ENCODE results near the gene ASAP2. TPM values are rescaled to one million over a fixed set of nuclear protein-coding genes. Genes with fewer than 3 reads are reported as not detected.

ASAP2 gene
- total and polyA plus RNA-seq, 2 donors (not counting 1 experiment from before 2014, with no cell fraction given): 0.04 TPM; not detected in 1

GRCh38 chr2:9319338-9319715 lies 112.7 kb downstream of the ASAP2 start:
- POLR2A ChIA-PET: no interaction called here
- CTCF ChIA-PET: no interaction called here
- H4K20me1 ChIP-seq (ENCODE audit: control insufficient read depth, insufficient read depth, low read length, poor library complexity, severe bottlenecking): no peaks in the 10 kb centered on the region
- 95% methylated on average over 8 of the region's 8 CpGs for WGBS (ENCODE audit: insufficient coverage)
- no peak overlapping the region for H2AFZ ChIP-seq (ENCODE audit: insufficient read depth, low read depth, low read length, poor library complexity, severe bottlenecking)
- peaks cover 0 to 4% of the 10 kb centered on the region in 2 donors for H3K4me1 ChIP-seq (ENCODE audit: control insufficient read depth in 2 of 2, insufficient read depth in 2 of 2, low read length in 2 of 2)
- intact Hi-C loops (cut with micrococcal nuclease): no loop called here
- Mint-ChIP-seq H3K27me3 (peaks cover 10% of the 10 kb centered on the region), H3K9me3 (ENCODE audit: insufficient read depth) (no peaks in the 10 kb centered on the region), H3K4me3 (no peak overlapping the region), H3K4me1 (no peaks in the 10 kb centered on the region), H3K27ac (no peak overlapping the region)
- no peak for TF ChIP-seq EZH2 (IDR thresholded peaks at IDR 0.05; ENCODE audit: borderline replicate concordance, insufficient read depth, low read depth, low read length, poor library complexity, severe bottlenecking)
- TF ChIP-seq, protein P1, sequence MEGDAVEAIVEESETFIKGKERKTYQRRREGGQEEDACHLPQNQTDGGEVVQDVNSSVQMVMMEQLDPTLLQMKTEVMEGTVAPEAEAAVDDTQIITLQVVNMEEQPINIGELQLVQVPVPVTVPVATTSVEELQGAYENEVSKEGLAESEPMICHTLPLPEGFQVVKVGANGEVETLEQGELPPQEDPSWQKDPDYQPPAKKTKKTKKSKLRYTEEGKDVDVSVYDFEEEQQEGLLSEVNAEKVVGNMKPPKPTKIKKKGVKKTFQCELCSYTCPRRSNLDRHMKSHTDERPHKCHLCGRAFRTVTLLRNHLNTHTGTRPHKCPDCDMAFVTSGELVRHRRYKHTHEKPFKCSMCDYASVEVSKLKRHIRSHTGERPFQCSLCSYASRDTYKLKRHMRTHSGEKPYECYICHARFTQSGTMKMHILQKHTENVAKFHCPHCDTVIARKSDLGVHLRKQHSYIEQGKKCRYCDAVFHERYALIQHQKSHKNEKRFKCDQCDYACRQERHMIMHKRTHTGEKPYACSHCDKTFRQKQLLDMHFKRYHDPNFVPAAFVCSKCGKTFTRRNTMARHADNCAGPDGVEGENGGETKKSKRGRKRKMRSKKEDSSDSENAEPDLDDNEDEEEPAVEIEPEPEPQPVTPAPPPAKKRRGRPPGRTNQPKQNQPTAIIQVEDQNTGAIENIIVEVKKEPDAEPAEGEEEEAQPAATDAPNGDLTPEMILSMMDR (IDR thresholded peaks at IDR 0.05): no peak
- no peak for DNase-seq
- H3K36me3 ChIP-seq (replicated peaks in 1 of 2; ENCODE audit: control extremely low read depth in 1 of 2, control insufficient read depth in 1 of 2, extremely low read depth in 1 of 2, insufficient read depth in 2 of 2, low read length in 1 of 2): no peaks in the 10 kb centered on the region
- no peak overlapping the region for H3K27ac ChIP-seq (ENCODE audit: low read length in 2 of 2)
- H3K4me2 ChIP-seq (replicated peaks; ENCODE audit: low read depth, low read length, poor library complexity, severe bottlenecking): no peak overlapping the region
- H3K27me3 ChIP-seq (replicated peaks in 1 of 4; ENCODE audit: control extremely low read depth in 1 of 4, control insufficient read depth in 3 of 4, insufficient read depth in 4 of 4, low read length in 3 of 4): no peaks in the 10 kb centered on the region
- ATAC-seq (ENCODE audit: low read depth): no peak
- no peak overlapping the region for H3K9ac ChIP-seq (ENCODE audit: low read length)
- H3K9me3 ChIP-seq (ENCODE audit: control extremely low read depth in 1 of 3, control insufficient read depth in 2 of 3, insufficient read depth in 1 of 3, low read length in 2 of 3): peaks cover 0 to 2% (median 0%) of the 10 kb centered on the region in 3 donors
- H3K4me3 ChIP-seq (ENCODE audit: control extremely low read depth in 1 of 5, extremely low read depth in 1 of 5, insufficient read depth in 1 of 5, low read depth in 2 of 5, low read length in 4 of 5): no peak overlapping the region
- H3K79me2 ChIP-seq (ENCODE audit: control insufficient read depth, insufficient read depth, low read length): no peaks in the 10 kb centered on the region

GRCh38 chr2:9322576-9322975 lies 116.0 kb downstream of the ASAP2 start:
- no peak overlapping the region for H3K27ac Mint-ChIP-seq
- ATAC-seq (ENCODE audit: low read depth) (no peak), DNase-seq (no peak)
- ChIA-PET CTCF (no interaction called here), POLR2A (no interaction called here)
- no peak overlapping the region for H3K9ac ChIP-seq (ENCODE audit: low read length)
- TF ChIP-seq, protein P1 (IDR thresholded peaks at IDR 0.05): no peak
- no peak for TF ChIP-seq EZH2 (IDR thresholded peaks at IDR 0.05; ENCODE audit: borderline replicate concordance, insufficient read depth, low read depth, low read length, poor library complexity, severe bottlenecking)
- intact Hi-C loops (cut with micrococcal nuclease): no loop called here
- H3K9me3 ChIP-seq (ENCODE audit: control extremely low read depth in 1 of 3, control insufficient read depth in 2 of 3, insufficient read depth in 1 of 3, low read length in 2 of 3): no peaks in the 10 kb centered on the region
- no peak overlapping the region for H2AFZ ChIP-seq (ENCODE audit: insufficient read depth, low read depth, low read length, poor library complexity, severe bottlenecking)
- H3K9me3 Mint-ChIP-seq (ENCODE audit: insufficient read depth): no peaks in the 10 kb centered on the region
- no peaks in the 10 kb centered on the region for H4K20me1 ChIP-seq (ENCODE audit: control insufficient read depth, insufficient read depth, low read length, poor library complexity, severe bottlenecking)
- no peaks in the 10 kb centered on the region for H3K36me3 ChIP-seq (replicated peaks in 1 of 2; ENCODE audit: control extremely low read depth in 1 of 2, control insufficient read depth in 1 of 2, extremely low read depth in 1 of 2, insufficient read depth in 2 of 2, low read length in 1 of 2)
- H3K27ac ChIP-seq (ENCODE audit: low read length in 2 of 2): no peak overlapping the region
- WGBS (ENCODE audit: insufficient coverage): 95% methylated on average over 6 of the region's 7 CpGs
- H3K4me2 ChIP-seq (replicated peaks; ENCODE audit: low read depth, low read length, poor library complexity, severe bottlenecking): no peak overlapping the region
- peaks cover 3% of the 10 kb centered on the region for H3K27me3 Mint-ChIP-seq
- peaks cover 0 to 4% of the 10 kb centered on the region in 2 donors for H3K4me1 ChIP-seq (ENCODE audit: control insufficient read depth in 2 of 2, insufficient read depth in 2 of 2, low read length in 2 of 2)
- no peaks in the 10 kb centered on the region for H3K4me1 Mint-ChIP-seq
- H3K27me3 ChIP-seq (replicated peaks in 1 of 4; ENCODE audit: control extremely low read depth in 1 of 4, control insufficient read depth in 3 of 4, insufficient read depth in 4 of 4, low read length in 3 of 4): no peaks in the 10 kb centered on the region
- H3K79me2 ChIP-seq (ENCODE audit: control insufficient read depth, insufficient read depth, low read length): no peaks in the 10 kb centered on the region
- H3K4me3 ChIP-seq (ENCODE audit: control extremely low read depth in 1 of 5, extremely low read depth in 1 of 5, insufficient read depth in 1 of 5, low read depth in 2 of 5, low read length in 4 of 5): no peak overlapping the region
- no peak overlapping the region for H3K4me3 Mint-ChIP-seq
